GM12878 (cell line): ENCODE results near the gene OPCML. TPM values are rescaled to one million over a fixed set of nuclear protein-coding genes. Genes with fewer than 3 reads are reported as not detected.

Experiments used
- ATAC-seq: fragments of 200-7000 bp; cut with Tn5 transposase; 3 replicates; pipeline ENCODE4 v1.9.1; 2020; ENCODE audit warnings: mild to moderate bottlenecking, moderate library complexity
- BruUV-seq: library from RNA; stranded (reverse); fragments of 400-500 nt; replicated peaks from 2 replicates; lab custom pipeline; 2021; lab: Mats Ljungman, UMichigan
- CTCF ChIA-PET: fragments of 300-600 bp; sonication (Branson Sonifier 250); formaldehyde crosslinking; extraction: SDS; loops from one replicate; lab custom pipeline; 2021; ENCODE audit warnings: inconsistent platforms; lab: Yijun Ruan, JAX
- POLR2A ChIA-PET: fragments of 350-600 bp; formaldehyde crosslinking; extraction: SDS; loops from one replicate; lab custom pipeline; 2021; ENCODE audit warnings: inconsistent platforms; lab: Charles Lee
- RAD21 ChIA-PET: fragments of 300-600 bp; sonication (Branson Sonifier 250); formaldehyde crosslinking; loops from one replicate; lab custom pipeline; 2023; ENCODE audit warnings: antibody characterized with exemption; ENCODE audit not compliant: unreplicated experiment; lab: Charles Lee
- SMC1A ChIA-PET: fragments of 300-600 bp; sonication (Branson Sonifier 250); formaldehyde crosslinking; loops from one replicate; lab custom pipeline; 2023; ENCODE audit not compliant: unreplicated experiment, uncharacterized antibody; lab: Charles Lee
- DNase-seq: peaks from one replicate; pipeline ENCODE4 v3.0.0-alpha.2; 2011; ENCODE audit warnings: low read depth, low spot score
- FAIRE-seq: peaks from 3 replicates; lab custom pipeline; 2011; peaks lifted over from hg19 to GRCh38; lab: Jason Lieb, UNC
- H2AFZ ChIP-seq: 2 replicates; pipeline ENCODE4 v1.6.0; 2011; ENCODE audit warnings: low read depth, low read length, control low read depth; ENCODE audit not compliant: control insufficient read depth
- H3K27ac ChIP-seq: 2 replicates; pipeline ENCODE4 v1.5.1; 2011; ENCODE audit warnings: control low read depth; ENCODE audit not compliant: control insufficient read depth, insufficient read depth
- H3K27me3 ChIP-seq, 2 experiments: replicated peaks in 1 of 2; 2 replicates each; pipeline versions ENCODE4 v1.6.0 to v1.6.1; 2011; ENCODE audit warnings: low read length in 1 of 2; ENCODE audit not compliant: control insufficient read depth in 2 of 2, insufficient read depth in 2 of 2
- H3K36me3 ChIP-seq, 2 experiments: 2 replicates each; pipeline ENCODE4 v1.5.1; 2011; ENCODE audit warnings: low read length in 1 of 2; ENCODE audit not compliant: control insufficient read depth in 2 of 2, insufficient read depth in 2 of 2
- H3K4me1 ChIP-seq: 2 replicates; pipeline ENCODE4 v1.6.1; 2011; ENCODE audit warnings: mild to moderate bottlenecking, low read length, moderate library complexity, mixed read lengths; ENCODE audit not compliant: control insufficient read depth, insufficient read depth
- H3K4me2 ChIP-seq: 2 replicates; pipeline ENCODE4 v1.6.0; 2011; ENCODE audit warnings: control low read depth; ENCODE audit not compliant: control insufficient read depth, insufficient read depth
- H3K4me3 ChIP-seq: fragments of 200-600 bp; sonication (generic); 2 replicates; pipeline ENCODE4 v1.5.1; 2016
- H3K79me2 ChIP-seq: 2 replicates; pipeline ENCODE4 v1.6.0; 2011; ENCODE audit warnings: low read length; ENCODE audit not compliant: control insufficient read depth, insufficient read depth
- H3K9ac ChIP-seq: 2 replicates; pipeline ENCODE4 v1.8.0; 2011; ENCODE audit warnings: low read length, control low read depth, mixed read lengths; ENCODE audit not compliant: control insufficient read depth, insufficient read depth
- H3K9me3 ChIP-seq: replicated peaks from 3 replicates; pipeline ENCODE4 v1.5.1; 2011; ENCODE audit warnings: mild to moderate bottlenecking, low read length; ENCODE audit not compliant: control insufficient read depth, insufficient read depth
- H4K20me1 ChIP-seq: 2 replicates; pipeline ENCODE4 v1.6.0; 2011; ENCODE audit not compliant: control insufficient read depth, insufficient read depth
- EGR1 ChIP-seq, 2 experiments: IDR thresholded peaks; 1 replicate in 1 of 2; 2 replicates in 1 of 2; pipeline ENCODE4 v1.6.1; 2011 to 2012; ENCODE audit warnings: low read depth in 2 of 2, low read length in 2 of 2, borderline replicate concordance in 1 of 2, mild to moderate bottlenecking in 1 of 2, moderate library complexity in 1 of 2
- IKZF2 ChIP-seq, 2 experiments: fragments of 450-650 bp; IDR thresholded peaks; 2 replicates each; pipeline ENCODE4 v1.6.1; 2017; ENCODE audit warnings: mild to moderate bottlenecking in 2 of 2, moderate library complexity in 2 of 2
- JUNB ChIP-seq: IDR thresholded peaks from 2 replicates; pipeline ENCODE4 v1.6.1; 2016; ENCODE audit warnings: antibody characterized with exemption, mild to moderate bottlenecking
- MXI1 ChIP-seq: fragments of 150-350 bp; IDR thresholded peaks from 2 replicates; pipeline ENCODE4 v1.6.1; 2011; ENCODE audit warnings: low read depth, mild to moderate bottlenecking, inconsistent platforms, low read length, improper control_type of control experiment
- NKRF ChIP-seq: fragments of 450-650 bp; conservative IDR thresholded peaks from 2 replicates; pipeline ENCODE4 v1.6.1; 2017; ENCODE audit warnings: mild to moderate bottlenecking, moderate library complexity
- RELA ChIP-seq: fragments of 450-650 bp; IDR thresholded peaks from 2 replicates; pipeline ENCODE4 v1.8.0; 2014; ENCODE audit warnings: borderline replicate concordance; ENCODE audit not compliant: partially characterized antibody
- SMAD1 ChIP-seq: fragments of 450-650 bp; IDR thresholded peaks from 2 replicates; pipeline ENCODE4 v1.6.1; 2018; ENCODE audit warnings: mild to moderate bottlenecking, low read depth; ENCODE audit not compliant: partially characterized antibody
- SMARCA5 ChIP-seq: fragments of 450-650 bp; IDR thresholded peaks from 2 replicates; pipeline ENCODE4 v1.6.1; 2017; ENCODE audit warnings: mild to moderate bottlenecking
- SREBF2 ChIP-seq: IDR thresholded peaks from 2 replicates; pipeline ENCODE4 v1.6.1; 2012; ENCODE audit warnings: mild to moderate bottlenecking, low read length
- STAT1 ChIP-seq: fragments of 450-650 bp; conservative IDR thresholded peaks from 2 replicates; pipeline ENCODE4 v1.6.1; 2014; ENCODE audit warnings: antibody characterized with exemption, mild to moderate bottlenecking
- TAF1 ChIP-seq: IDR thresholded peaks from 2 replicates; pipeline ENCODE4 v1.6.1; 2011; ENCODE audit warnings: mild to moderate bottlenecking, low read depth, low read length, borderline replicate concordance
- ZBTB4 ChIP-seq: fragments of 450-650 bp; formaldehyde crosslinking; IDR thresholded peaks from 2 replicates; pipeline ENCODE4 v1.4.0; 2022; ENCODE audit warnings: mild to moderate bottlenecking, moderate library complexity
- ZBTB40 ChIP-seq: fragments of 450-650 bp; IDR thresholded peaks from 2 replicates; pipeline ENCODE4 v1.6.1; 2016; ENCODE audit warnings: mild to moderate bottlenecking, moderate library complexity, borderline replicate concordance
- ZNF207 ChIP-seq: fragments of 450-650 bp; IDR thresholded peaks from 2 replicates; pipeline ENCODE4 v1.6.1; 2014; ENCODE audit warnings: antibody characterized with exemption, mild to moderate bottlenecking, borderline replicate concordance
- ZNF622 ChIP-seq: fragments of 450-650 bp; IDR thresholded peaks from 2 replicates; pipeline ENCODE4 v1.6.1; 2017; ENCODE audit warnings: mild to moderate bottlenecking, inconsistent platforms
- WGBS: methylation state at CpG from one replicate; pipeline ENCODE4 v1.1.6; 2016; ENCODE audit warnings: low lambda C conversion rate; ENCODE audit not compliant: insufficient replicate concordance, insufficient coverage; ENCODE audit errors: missing lambda C conversion rate; 5-methylcytosine and 5-hydroxymethylcytosine counted together
- in situ Hi-C: fragments of 300-500 bp; cut with MboI; formaldehyde crosslinking; loops from 9 replicates; pipeline ENCODE4 v1.14.3; 2018; ENCODE audit warnings: mixed read lengths
- intact Hi-C: fragments of 100-400 bp; cut with micrococcal nuclease; formaldehyde crosslinking; loops from one replicate; pipeline ENCODE4 v1.14.2; 2022; ENCODE audit not compliant: unreplicated experiment
- polyA plus RNA-seq, 11 experiments: library from polyadenylated mRNA; depleted of rRNA in 4 of 11; unstranded in 6 of 11; stranded (reverse) in 5 of 11; fragments of >200 nt; fragmentation: Nextera tagmentation in 4 of 11; fragmentation: Illumina TruSeq in 1 of 11; extraction: Ambion mirVana in 4 of 11; extraction: Trizol in 1 of 11; gene quantifications; 1 replicate in 1 of 11; 2 replicates in 10 of 11; pipeline versions ENCODE4 v1.2.1 to v1.2.3, GENCODE V29; 2011 to 2016; ENCODE audit warnings: inconsistent platforms in 2 of 11, missing spikeins in 2 of 11, low read depth in 1 of 11
- total RNA-seq, 4 experiments: library from RNA; depleted of rRNA in 3 of 4; stranded (reverse); fragments of >200 nt in 3 of 4; fragmentation: Illumina TruSeq in 1 of 4; extraction: Trizol in 1 of 4; gene quantifications; 2 replicates each; pipeline versions ENCODE4 v1.2.1 to v1.2.3, GENCODE V29; 2013 to 2021

The OPCML gene
- total and polyA plus RNA-seq, 10 of the 15 experiments (the other 5 are each of a cell fraction or from before 2014, with no cell fraction given) = 0.84 TPM; not detected in 9

DNA sequence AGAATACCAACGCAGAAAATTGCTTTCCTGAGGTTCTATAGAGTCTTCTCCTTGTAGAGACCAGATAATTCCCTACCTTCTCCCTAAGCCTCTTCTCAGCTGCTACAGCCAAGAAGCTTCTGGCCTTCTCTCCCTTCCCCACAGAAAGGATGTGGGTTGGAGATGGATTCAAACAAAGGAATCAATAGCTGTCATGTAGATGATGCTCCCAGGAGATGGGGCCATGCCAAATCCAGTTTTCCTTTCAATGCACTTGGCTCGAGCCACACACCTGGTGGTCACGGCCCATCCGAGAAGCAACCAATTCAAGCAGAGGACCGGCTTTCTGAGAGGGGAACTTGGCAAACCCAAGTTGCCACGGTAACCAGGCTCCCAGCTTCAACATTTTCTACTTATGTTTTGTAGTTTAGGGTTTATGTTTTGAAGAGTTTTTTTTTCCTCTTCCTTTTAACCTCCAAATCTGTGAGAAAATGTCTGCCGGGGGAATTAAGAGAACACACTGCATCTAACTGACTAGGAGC, 31.3 kb upstream of the OPCML start:
- DNase-seq (no peak), FAIRE-seq (no peak), ATAC-seq (no peak)
- ChIA-PET POLR2A (no interaction called here), SMC1A (no interaction called here), CTCF (no interaction called here), RAD21 (no interaction called here)
- H3K27ac ChIP-seq = no peak overlapping the region
- no peaks in the 10 kb centered on the region for H3K79me2 ChIP-seq
- no TSS peak for BruUV-seq
- no peaks in the 10 kb centered on the region for H3K27me3 ChIP-seq
- WGBS = 23% methylated on average over 7 of the region's 7 CpGs
- no peaks in the 10 kb centered on the region for H3K9me3 ChIP-seq
- intact Hi-C loops (no loop called here), in situ Hi-C loops (no loop called here)
- H3K4me1 ChIP-seq = no peaks in the 10 kb centered on the region
- TF ChIP-seq ZBTB4 (no peak), JUNB (no peak), TAF1 (no peak), SREBF2 (no peak), NKRF (no peak), SMAD1 (no peak), ZNF207 (no peak), SMARCA5 (no peak), RELA (no peak), ZBTB40 (no peak), EGR1 (IDR thresholded peaks at IDR 0.05; ENCODE audit: borderline replicate concordance in 1 of 2, low read depth in 2 of 2, low read length in 2 of 2) (no peak), ZNF622 (no peak), MXI1 (no peak), IKZF2 (IDR thresholded peaks at IDR 0.05) (no peak), STAT1 (no peak)
- H3K36me3 ChIP-seq = no peaks in the 10 kb centered on the region
- H2AFZ ChIP-seq = no peak overlapping the region
- no peaks in the 10 kb centered on the region for H4K20me1 ChIP-seq
- no peak overlapping the region for H3K9ac ChIP-seq
- no peak overlapping the region for H3K4me2 ChIP-seq
- H3K4me3 ChIP-seq = no peak overlapping the region
